Endothelial cell of umbilical vein (primary cell): ENCODE measurements around the gene OMA1. TPM values are rescaled to one million over a fixed set of nuclear protein-coding genes. Genes with fewer than 3 reads are reported as not detected.

Experiments used
- BruUV-seq: library from RNA; stranded (reverse); fragments of 400-500 nt; replicated peaks from 2 replicates; lab custom pipeline; 2021; lab: Mats Ljungman, UMichigan
- CTCF ChIA-PET: fragments of 300-600, 350-600 bp; sonication (Branson Sonifier 250); formaldehyde crosslinking; loops from one replicate; lab custom pipeline; 2021; ENCODE audit warnings: antibody characterized with exemption, inconsistent platforms; lab: Charles Lee
- POLR2A ChIA-PET: fragments of 300-600, 350-600 bp; sonication (Branson Sonifier 250); formaldehyde crosslinking; loops from one replicate; lab custom pipeline; 2021; ENCODE audit warnings: antibody characterized with exemption, inconsistent platforms; lab: Charles Lee
- DNase-seq: peaks from one replicate; pipeline ENCODE4 v3.0.0-alpha.2; 2011; ENCODE audit warnings: low read depth, low spot score
- FAIRE-seq: peaks from 2 replicates; lab custom pipeline; 2011; peaks lifted over from hg19 to GRCh38; lab: Jason Lieb, UNC
- H2AFZ ChIP-seq: 2 replicates; pipeline ENCODE4 v1.6.0; 2012; ENCODE audit warnings: low read depth, low read length, control low read depth, inconsistent platforms
- H3K27ac ChIP-seq: 2 replicates; pipeline ENCODE4 v1.5.1; 2011; ENCODE audit warnings: low read depth, mild to moderate bottlenecking, control low read depth, low read length, moderate library complexity; ENCODE audit not compliant: insufficient read depth
- H3K27me3 ChIP-seq, 2 experiments: 2 replicates each; pipeline versions ENCODE4 v1.6.0 to v1.6.1; 2011; ENCODE audit warnings: low read length in 2 of 2, mixed read lengths in 1 of 2; ENCODE audit not compliant: control insufficient read depth in 2 of 2, insufficient read depth in 2 of 2
- H3K36me3 ChIP-seq, 2 experiments: 2 replicates in 1 of 2; 3 replicates in 1 of 2; pipeline ENCODE4 v1.5.1; 2011; ENCODE audit warnings: low read length in 2 of 2, mild to moderate bottlenecking in 1 of 2, moderate library complexity in 1 of 2; ENCODE audit not compliant: control insufficient read depth in 2 of 2, insufficient read depth in 2 of 2; ENCODE audit errors: extremely low read depth in 1 of 2
- H3K4me1 ChIP-seq: 3 replicates; pipeline ENCODE4 v1.5.1; 2011; ENCODE audit warnings: mild to moderate bottlenecking, low read length; ENCODE audit not compliant: control insufficient read depth, insufficient read depth; ENCODE audit errors: extremely low read depth
- H3K4me2 ChIP-seq: 2 replicates; pipeline ENCODE4 v1.6.1; 2011; ENCODE audit warnings: low read length, control low read depth, mixed read lengths; ENCODE audit not compliant: insufficient read depth
- H3K4me3 ChIP-seq, 3 experiments: fragments of 200-600 bp in 1 of 3; sonication (generic), shearing (Covaris generic) in 1 of 3; replicated peaks in 1 of 3; 2 replicates each; pipeline ENCODE4 v1.5.1; 2011 to 2016; ENCODE audit warnings: control low read depth in 3 of 3, low read length in 3 of 3, mild to moderate bottlenecking in 2 of 3, inconsistent platforms in 1 of 3, low read depth in 1 of 3, moderate library complexity in 1 of 3; ENCODE audit not compliant: insufficient read depth in 1 of 3
- H3K79me2 ChIP-seq: 2 replicates; pipeline ENCODE4 v1.6.0; 2012; ENCODE audit warnings: low read length, inconsistent platforms; ENCODE audit not compliant: control insufficient read depth, insufficient read depth
- H3K9ac ChIP-seq: replicated peaks from 2 replicates; pipeline ENCODE3; 2011; ENCODE audit warnings: low read length, control low read depth; ENCODE audit not compliant: insufficient read depth; ENCODE audit errors: extremely low read depth
- H3K9me1 ChIP-seq: replicated peaks from 3 replicates; pipeline ENCODE4 v1.6.0; 2011; ENCODE audit warnings: mild to moderate bottlenecking, low read length; ENCODE audit not compliant: control insufficient read depth, insufficient read depth; ENCODE audit errors: extremely low read depth
- H3K9me3 ChIP-seq: replicated peaks from 2 replicates; pipeline ENCODE4 v1.5.1; 2012; ENCODE audit warnings: low read length, inconsistent platforms; ENCODE audit not compliant: control insufficient read depth, insufficient read depth
- H4K20me1 ChIP-seq: replicated peaks from 2 replicates; pipeline ENCODE3; 2011; ENCODE audit warnings: mild to moderate bottlenecking, low read length; ENCODE audit not compliant: control insufficient read depth, insufficient read depth; ENCODE audit errors: extremely low read depth
- EZH2 ChIP-seq: IDR thresholded peaks from 2 replicates; pipeline ENCODE4 v1.6.1; 2012; ENCODE audit warnings: borderline replicate concordance, low read depth, mild to moderate bottlenecking, moderate library complexity, low read length, inconsistent platforms; ENCODE audit not compliant: severe bottlenecking
- FOS ChIP-seq: IDR thresholded peaks from 2 replicates; pipeline ENCODE4 v1.6.1; 2011; ENCODE audit warnings: mild to moderate bottlenecking, low read length, moderate library complexity, borderline replicate concordance; ENCODE audit not compliant: insufficient read depth
- GATA2 ChIP-seq: IDR thresholded peaks from 2 replicates; pipeline ENCODE4 v1.7.0; 2011; ENCODE audit warnings: low read depth, mild to moderate bottlenecking, moderate library complexity, mixed read lengths, low read length; ENCODE audit not compliant: insufficient read length, insufficient read depth
- JUN ChIP-seq: IDR thresholded peaks from 2 replicates; pipeline ENCODE4 v1.6.1; 2011; ENCODE audit warnings: borderline replicate concordance, low read depth; ENCODE audit not compliant: insufficient read length, insufficient read depth
- MYC ChIP-seq: IDR thresholded peaks from one replicate; pipeline ENCODE4 v1.6.1; 2011; ENCODE audit warnings: mild to moderate bottlenecking, low read depth, low read length
- POLR2A ChIP-seq: IDR thresholded peaks from 2 replicates; pipeline ENCODE4 v1.6.1; 2012; ENCODE audit warnings: low read depth, mild to moderate bottlenecking, control low read depth, low read length
- POLR2AphosphoS5 ChIP-seq: IDR thresholded peaks from 2 replicates; pipeline ENCODE4 v1.6.1; 2012; ENCODE audit warnings: low read depth, mild to moderate bottlenecking, control low read depth, low read length, moderate library complexity; ENCODE audit not compliant: insufficient read depth
- dilution Hi-C: fragments of 300-500 bp; cut with MboI; formaldehyde crosslinking; loops from one replicate; pipeline ENCODE4 v1.15.0; 2019; ENCODE audit warnings: low sequenced_read_pairs; ENCODE audit not compliant: extremely low pct_ligation_motif_present
- intact Hi-C: fragments of 100-400 bp; cut with micrococcal nuclease; formaldehyde crosslinking; loops from one replicate; pipeline ENCODE4 v1.10.0; 2022
- polyA plus RNA-seq, 4 experiments: library from polyadenylated mRNA; depleted of rRNA in 3 of 4; stranded (reverse) in 3 of 4; unstranded in 1 of 4; fragments of >200 nt; gene quantifications; 2 replicates each; pipeline versions ENCODE4 v1.2.1 to v1.2.3, GENCODE V29; 2011 to 2012; ENCODE audit warnings: missing spikeins in 1 of 4
- total RNA-seq: library from RNA; stranded (reverse); gene quantifications from 2 replicates; pipeline ENCODE4 v1.2.3, GENCODE V29; 2021
- TF ChIP-seq, protein P1 (sequence below), 2 donors: IDR thresholded peaks; 1 replicate in 1 of 2; 2 replicates in 1 of 2; pipeline ENCODE4 v1.5.1; 2011; ENCODE audit warnings: low read length in 2 of 2, mild to moderate bottlenecking in 2 of 2, moderate library complexity in 2 of 2, control low read depth in 1 of 2, inconsistent platforms in 1 of 2, low read depth in 1 of 2; ENCODE audit not compliant: insufficient read depth in 1 of 2; ENCODE audit errors: extremely low read depth in 1 of 2
- TF ChIP-seq, protein P2 (sequence below): IDR thresholded peaks from 2 replicates; pipeline ENCODE4 v1.6.1; 2011; ENCODE audit not compliant: insufficient read depth, insufficient read length

Gene OMA1
- total and polyA plus RNA-seq, 2 donors (not counting 3 experiments of a cell fraction or from before 2014, with no cell fraction given) = 4.0 to 4.6 TPM

DNA sequence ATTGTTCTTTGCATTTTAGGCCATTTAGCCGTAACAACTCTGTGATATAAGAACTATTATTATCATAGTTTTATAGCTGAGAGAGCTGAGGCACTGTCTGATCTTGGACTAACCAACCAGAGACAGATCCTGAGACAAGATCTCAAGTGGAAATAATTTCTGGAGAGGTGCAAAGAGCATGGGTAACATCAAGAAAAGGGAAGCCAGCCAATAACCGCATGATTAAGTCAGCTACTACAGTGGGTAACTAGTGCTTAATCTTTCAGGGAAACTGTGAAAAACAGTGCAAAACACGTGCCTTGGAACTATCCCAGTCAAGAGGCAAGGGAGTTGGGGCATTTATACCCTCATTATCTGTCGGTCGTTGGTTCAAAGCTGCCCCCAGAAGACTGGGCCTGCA, 105.8 kb downstream of the OMA1 start:
- no peak overlapping the region for H2AFZ ChIP-seq
- CTCF ChIA-PET = no interaction called here
- H3K9me1 ChIP-seq = no peaks in the 10 kb centered on the region
- FAIRE-seq (no peak), DNase-seq (no peak)
- dilution Hi-C loops (no loop called here), intact Hi-C loops (no loop called here)
- H3K27ac ChIP-seq = no peak overlapping the region
- no peaks in the 10 kb centered on the region for H3K79me2 ChIP-seq
- no TSS peak for BruUV-seq
- TF ChIP-seq, protein P1, sequence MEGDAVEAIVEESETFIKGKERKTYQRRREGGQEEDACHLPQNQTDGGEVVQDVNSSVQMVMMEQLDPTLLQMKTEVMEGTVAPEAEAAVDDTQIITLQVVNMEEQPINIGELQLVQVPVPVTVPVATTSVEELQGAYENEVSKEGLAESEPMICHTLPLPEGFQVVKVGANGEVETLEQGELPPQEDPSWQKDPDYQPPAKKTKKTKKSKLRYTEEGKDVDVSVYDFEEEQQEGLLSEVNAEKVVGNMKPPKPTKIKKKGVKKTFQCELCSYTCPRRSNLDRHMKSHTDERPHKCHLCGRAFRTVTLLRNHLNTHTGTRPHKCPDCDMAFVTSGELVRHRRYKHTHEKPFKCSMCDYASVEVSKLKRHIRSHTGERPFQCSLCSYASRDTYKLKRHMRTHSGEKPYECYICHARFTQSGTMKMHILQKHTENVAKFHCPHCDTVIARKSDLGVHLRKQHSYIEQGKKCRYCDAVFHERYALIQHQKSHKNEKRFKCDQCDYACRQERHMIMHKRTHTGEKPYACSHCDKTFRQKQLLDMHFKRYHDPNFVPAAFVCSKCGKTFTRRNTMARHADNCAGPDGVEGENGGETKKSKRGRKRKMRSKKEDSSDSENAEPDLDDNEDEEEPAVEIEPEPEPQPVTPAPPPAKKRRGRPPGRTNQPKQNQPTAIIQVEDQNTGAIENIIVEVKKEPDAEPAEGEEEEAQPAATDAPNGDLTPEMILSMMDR (IDR thresholded peaks at IDR 0.05; ENCODE audit: extremely low read depth in 1 of 2, insufficient read depth in 1 of 2, low read depth in 1 of 2, low read length in 2 of 2) = no peak
- TF ChIP-seq POLR2AphosphoS5 = no peak
- TF ChIP-seq, protein P2, sequence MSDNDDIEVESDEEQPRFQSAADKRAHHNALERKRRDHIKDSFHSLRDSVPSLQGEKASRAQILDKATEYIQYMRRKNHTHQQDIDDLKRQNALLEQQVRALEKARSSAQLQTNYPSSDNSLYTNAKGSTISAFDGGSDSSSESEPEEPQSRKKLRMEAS = no peak
- no peak for TF ChIP-seq EZH2
- no peak for TF ChIP-seq JUN
- TF ChIP-seq POLR2A = no peak
- H3K27me3 ChIP-seq = no peaks in the 10 kb centered on the region
- no peak overlapping the region for H3K4me2 ChIP-seq
- H3K9me3 ChIP-seq = no peaks in the 10 kb centered on the region
- H3K4me3 ChIP-seq = no peak overlapping the region
- no peak overlapping the region for H3K9ac ChIP-seq
- H3K36me3 ChIP-seq = no peaks in the 10 kb centered on the region
- no peaks in the 10 kb centered on the region for H4K20me1 ChIP-seq
- POLR2A ChIA-PET = no interaction called here
- no peaks in the 10 kb centered on the region for H3K4me1 ChIP-seq

DNA sequence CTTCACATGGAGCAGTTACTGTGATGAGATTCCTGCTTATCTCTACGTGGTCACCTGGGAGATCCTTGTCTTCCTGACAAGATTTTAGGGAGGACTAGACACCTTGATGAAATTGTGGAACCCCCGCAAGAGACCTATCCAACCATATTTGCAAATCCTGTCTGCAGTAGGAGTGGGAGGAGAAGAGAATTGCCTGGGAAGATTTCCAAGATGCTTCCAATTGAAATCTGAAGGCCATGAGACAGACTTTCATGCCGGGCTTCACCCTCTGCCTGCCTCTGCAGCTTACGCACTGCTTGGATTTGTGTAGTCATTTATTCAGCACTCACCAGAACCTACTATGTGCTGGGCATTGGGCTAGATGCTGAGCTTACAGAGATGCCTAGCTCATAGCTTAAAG, 106.6 kb downstream of the OMA1 start:
- Histone ChIP-seq H3K79me2 (no peaks in the 10 kb centered on the region), H3K4me1 (peaks cover under 1% of the 10 kb centered on the region), H3K9me3 (no peaks in the 10 kb centered on the region), H3K27me3 (no peaks in the 10 kb centered on the region), H3K27ac (no peak overlapping the region), H3K36me3 (no peaks in the 10 kb centered on the region), H2AFZ (no peak overlapping the region), H3K4me3 (no peak overlapping the region), H3K9ac (no peak overlapping the region), H3K4me2 (no peak overlapping the region), H3K9me1 (no peaks in the 10 kb centered on the region), H4K20me1 (no peaks in the 10 kb centered on the region)
- dilution Hi-C loops = no loop called here
- ChIA-PET CTCF (no interaction called here), POLR2A (no interaction called here)
- FAIRE-seq (no peak), DNase-seq (no peak)
- intact Hi-C loops = loop anchor here (10.0 kb wide), 1 partner anchor 185 kb away; no protein-coding TSS in a partner anchor
- TF ChIP-seq EZH2 (no peak), POLR2A (no peak), GATA2 (no peak), MYC (no peak), JUN (no peak), POLR2AphosphoS5 (no peak), FOS (no peak)
- TF ChIP-seq, protein P1 (IDR thresholded peaks at IDR 0.05; ENCODE audit: extremely low read depth in 1 of 2, insufficient read depth in 1 of 2, low read depth in 1 of 2, low read length in 2 of 2) = no peak
- TF ChIP-seq, protein P2 = no peak
- no TSS peak for BruUV-seq
